DMS114 treated with DMSO at 0.1 percent for 48 hours (cell line): ENCODE data around the gene SORCS2.

Experiments
- DNase-seq: peaks from one replicate; lab custom pipeline; 2025; ENCODE audit not compliant: unreplicated experiment; lab: John Stamatoyannopoulos, UW

Gene SORCS2

DNA sequence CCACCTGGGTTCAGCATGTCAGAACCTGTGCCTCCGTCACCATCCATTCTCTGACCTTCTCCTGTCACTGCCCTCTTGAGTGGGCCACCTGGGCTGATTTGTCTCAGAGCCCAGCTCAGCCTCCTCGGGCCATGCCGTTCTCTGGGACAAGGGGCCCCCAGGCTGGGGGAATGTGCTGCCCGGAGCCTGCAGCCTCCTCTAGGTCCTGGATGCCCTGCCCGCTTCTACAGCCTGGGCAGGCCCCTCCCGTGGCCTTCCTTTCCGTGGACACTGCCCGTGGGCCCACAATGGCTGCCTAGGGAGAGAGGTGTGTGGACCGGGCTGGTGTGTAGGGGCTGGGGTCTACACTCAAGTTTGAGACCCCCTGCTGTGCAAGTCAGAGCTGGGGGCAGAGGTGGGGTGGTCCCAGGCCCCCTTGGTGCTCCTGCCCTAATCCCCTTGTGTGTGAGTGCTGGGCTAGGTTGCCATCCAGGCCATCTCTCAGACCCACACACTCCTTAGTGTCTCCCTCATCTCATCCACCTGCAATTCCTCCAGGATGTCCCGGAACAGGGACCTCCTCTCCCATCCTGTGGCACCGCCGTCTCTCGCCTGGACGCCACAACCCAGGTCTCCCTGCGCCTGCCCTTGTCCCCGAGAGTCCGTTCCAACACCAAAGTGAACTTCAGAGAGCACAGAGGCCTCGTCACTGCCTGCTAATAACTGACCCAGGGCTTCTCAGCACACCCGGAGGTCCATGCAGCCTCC lies 230.0 kb downstream of the SORCS2 start:
- DNase-seq = no peak

GRCh38 chr4:7422898-7423180 lies 230.5 kb downstream of the SORCS2 start:
- no peak for DNase-seq

DNA sequence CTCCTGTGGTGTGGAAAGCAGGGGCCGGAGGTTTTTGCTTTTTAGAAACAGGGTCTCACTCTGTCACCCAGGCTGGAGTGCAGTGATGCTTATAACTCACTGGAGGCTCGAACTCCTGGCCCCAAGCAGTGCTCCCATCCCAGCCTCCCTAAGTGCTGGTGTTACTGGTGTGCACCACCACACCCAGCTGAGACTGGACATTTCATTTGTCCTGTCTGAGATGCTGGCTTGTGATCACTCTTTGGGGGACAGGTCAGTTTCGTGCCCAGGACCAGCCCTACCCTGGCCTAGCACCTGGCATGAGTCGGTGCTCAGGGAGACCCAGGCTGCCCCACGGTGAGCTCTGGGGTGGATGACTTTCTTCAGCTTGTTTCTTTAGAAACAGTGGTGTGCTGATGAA lies 231.1 kb downstream of the SORCS2 start:
- no peak for DNase-seq

GRCh38 chr4:7423801-7424552 lies 231.6 kb downstream of the SORCS2 start:
- no peak for DNase-seq

DNA sequence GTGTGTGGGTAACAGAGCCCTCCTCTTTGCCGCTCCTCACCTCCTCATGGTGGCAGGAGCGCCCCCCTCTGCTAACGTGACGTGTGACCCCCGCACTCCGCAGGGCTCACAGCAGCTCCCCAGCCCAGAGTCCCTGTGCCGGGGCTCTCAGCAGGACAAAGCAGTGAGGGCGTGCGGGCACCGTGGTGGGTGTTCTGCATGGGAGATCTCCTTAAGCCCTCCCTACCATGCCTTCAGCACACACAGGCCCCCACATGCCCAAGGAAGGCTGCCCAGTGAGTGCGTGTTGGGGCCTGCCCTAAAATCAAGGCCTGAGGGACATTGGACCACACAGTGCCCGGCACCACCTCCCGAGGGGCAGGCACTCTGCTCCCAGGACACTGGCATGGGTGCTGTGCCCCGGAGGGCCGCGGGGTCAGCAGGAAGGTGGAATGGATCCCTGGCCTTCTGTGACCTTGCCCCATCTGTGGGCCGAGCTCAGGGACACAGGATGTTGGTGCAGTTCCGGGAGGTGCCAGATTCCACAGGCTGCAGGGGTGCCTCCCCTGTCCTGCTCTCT lies 232.3 kb downstream of the SORCS2 start:
- DNase-seq = no peak

- DNase-seq = no peak
Measured at GRCh38 chr4:7425124-7425523, 232.8 kb downstream of the SORCS2 start.

DNA sequence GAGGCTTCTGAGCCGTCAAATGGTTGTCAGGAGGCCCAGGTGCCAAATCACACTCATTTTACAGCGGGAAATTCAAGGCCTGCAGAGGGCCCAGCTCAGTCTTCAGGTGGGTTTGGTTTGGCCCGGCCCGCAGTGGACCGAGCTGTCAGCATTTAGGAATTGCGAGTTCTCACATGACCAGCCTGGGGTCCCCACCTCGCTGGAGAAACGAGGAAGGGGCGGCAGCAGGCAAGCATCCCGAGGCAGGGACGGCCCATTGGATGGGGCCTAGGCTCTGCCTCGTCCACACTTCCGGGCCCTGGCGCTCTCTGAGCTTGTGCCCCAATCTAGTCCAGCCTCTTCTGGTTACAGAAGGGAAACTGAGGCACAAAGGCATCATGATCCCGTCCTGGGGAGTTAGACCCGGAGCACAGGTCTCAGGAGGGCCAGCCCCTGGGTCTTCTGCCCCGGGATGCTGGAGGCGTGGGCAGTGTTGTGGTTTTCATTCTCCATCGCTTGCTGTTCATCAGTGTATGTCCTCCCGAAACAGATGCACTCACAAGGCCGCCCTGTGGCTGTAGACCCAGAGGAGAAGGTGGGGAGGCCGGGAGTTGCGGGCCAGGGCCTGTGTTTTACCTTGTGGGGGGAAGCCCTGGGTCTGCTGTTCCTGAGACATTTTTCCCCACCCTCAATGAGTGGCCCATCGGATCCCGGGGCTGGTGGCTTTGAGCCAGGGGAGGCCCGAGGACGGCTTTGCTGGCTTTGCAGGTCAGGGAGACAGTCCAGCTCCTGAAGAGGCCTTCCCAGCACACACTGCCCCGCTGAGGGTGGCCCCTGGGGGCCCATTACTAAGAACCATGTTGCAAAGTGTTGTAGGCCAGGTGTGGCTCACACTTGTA lies 233.5 kb downstream of the SORCS2 start:
- no peak for DNase-seq

DNA sequence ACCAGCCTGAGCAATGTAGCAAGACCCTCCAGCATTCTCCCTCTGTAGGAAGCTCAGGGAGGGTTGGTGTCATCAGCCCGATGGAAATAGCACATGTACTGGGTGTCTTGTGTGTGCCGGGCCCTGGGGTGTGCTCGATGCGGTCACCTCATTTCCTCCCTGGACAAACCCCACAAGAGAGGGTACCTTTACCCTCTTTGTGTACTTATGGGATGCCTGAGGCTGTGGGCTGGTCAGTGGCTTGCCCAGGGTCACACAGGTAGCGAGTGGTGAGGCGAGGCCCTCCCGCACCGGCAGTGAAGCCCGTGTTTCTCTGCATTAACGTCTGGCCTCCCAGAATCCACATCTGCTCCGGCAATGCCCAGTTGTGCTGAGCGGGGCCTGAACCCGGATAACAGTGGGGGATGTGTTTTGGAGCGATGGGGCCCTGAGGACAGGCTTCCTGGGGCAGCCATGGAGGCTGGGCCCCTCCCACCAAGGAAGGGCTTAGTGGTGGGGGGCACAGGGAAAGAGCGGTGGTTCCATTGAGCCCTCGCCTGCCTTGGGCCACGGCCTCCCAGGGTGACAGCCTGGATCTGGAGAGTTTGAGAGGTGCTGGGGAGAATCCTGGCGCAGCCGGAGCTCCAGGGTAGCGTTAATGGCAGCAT lies 234.3 kb downstream of the SORCS2 start:
- no peak for DNase-seq

GRCh38 chr4:7427361-7427760 lies 235.0 kb downstream of the SORCS2 start:
- DNase-seq = no peak

DNA sequence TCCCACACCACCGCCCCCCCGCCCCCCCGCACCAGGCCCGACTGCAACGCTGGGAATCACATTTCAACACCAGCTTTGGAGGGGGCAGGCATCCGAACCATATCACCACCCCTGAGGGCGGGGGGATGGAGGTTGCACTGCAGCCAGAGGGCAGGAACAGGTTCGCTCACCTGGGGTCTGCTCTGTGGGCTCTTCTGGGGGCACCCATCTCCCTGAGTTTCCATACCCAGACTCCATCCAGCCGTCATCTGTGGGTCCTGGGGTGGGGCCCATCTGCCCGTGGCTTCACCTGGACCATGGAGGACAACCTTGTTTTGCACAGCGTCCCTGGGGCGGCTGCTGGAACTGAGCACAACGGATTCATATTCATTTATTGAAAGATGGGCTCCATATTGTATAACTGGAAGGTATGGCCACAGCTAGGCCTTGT lies 235.5 kb downstream of the SORCS2 start:
- no peak for DNase-seq

GRCh38 chr4:7428261-7429068 lies 236.1 kb downstream of the SORCS2 start:
- DNase-seq = no peak

DNA sequence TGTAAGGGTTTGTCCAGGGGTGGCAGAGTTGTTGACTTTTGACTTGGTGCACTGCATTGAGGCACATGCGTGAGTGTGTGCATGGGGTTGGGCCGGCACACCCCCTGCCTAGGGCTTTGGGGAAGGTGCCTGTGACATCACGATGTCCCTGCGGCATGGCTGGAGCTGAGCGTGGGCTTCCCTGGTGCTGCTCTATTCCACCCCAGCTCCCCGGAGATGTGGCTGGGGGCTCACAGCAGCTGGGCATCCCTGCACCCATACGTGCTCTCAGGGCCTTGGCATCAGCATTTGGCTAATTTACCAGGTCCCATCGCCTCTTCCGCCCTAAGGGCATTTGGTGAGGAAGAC lies 236.7 kb downstream of the SORCS2 start:
- DNase-seq = no peak

DNA sequence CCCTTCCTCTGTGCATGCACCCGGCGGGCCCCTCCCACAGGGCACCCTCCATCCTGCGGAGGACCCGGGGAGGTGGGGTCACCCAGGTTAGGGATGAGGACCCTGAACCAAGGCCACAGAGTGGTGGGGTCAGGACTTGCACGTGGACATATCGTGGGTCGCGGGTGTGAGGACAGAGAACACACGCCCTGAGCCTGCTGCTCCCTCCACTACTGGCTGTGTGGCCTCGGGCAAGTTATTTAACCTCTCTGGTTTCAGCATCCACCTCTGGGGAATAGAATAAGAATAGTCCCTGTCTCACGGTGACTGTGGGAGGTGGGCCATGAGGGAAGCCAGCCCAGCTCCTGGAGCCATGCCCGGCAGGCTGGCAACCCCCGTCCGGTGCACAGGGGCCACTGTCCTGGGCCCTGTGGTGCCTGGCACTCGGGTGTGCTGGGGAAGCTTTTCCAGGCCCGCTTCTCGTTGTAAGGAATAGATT lies 237.3 kb downstream of the SORCS2 start:
- DNase-seq = no peak

DNA sequence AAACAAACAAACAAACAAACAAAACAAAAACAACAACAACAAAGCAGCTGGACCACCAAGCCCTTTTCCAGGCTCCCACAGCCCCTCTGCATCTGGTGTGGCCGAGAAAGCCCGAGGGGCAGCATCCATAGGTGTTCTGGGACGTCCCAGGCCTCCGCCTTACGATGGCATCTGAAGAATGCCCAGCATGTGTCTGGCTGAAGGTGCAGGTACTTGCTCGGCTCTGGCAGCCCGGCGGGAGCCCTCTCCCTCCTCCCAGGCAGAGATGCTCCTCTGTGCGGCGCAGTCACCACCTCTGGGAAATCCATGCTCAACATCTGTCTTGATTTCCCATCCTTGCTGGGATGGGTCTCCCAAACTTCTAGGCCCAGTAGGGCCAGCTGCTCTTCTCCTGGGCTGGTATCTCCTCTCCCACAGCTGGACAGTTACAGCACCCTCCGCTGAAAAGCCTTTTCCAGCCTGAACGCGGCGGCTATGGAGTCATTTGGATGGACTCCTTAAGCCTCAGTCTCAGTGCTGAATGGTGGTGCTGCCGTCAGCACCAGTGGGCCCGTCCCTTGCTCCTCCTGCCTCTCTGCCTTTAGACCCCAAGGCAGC lies 238.1 kb downstream of the SORCS2 start:
- no peak for DNase-seq

GRCh38 chr4:7430965-7431695 lies 238.8 kb downstream of the SORCS2 start:
- DNase-seq = no peak

DNA sequence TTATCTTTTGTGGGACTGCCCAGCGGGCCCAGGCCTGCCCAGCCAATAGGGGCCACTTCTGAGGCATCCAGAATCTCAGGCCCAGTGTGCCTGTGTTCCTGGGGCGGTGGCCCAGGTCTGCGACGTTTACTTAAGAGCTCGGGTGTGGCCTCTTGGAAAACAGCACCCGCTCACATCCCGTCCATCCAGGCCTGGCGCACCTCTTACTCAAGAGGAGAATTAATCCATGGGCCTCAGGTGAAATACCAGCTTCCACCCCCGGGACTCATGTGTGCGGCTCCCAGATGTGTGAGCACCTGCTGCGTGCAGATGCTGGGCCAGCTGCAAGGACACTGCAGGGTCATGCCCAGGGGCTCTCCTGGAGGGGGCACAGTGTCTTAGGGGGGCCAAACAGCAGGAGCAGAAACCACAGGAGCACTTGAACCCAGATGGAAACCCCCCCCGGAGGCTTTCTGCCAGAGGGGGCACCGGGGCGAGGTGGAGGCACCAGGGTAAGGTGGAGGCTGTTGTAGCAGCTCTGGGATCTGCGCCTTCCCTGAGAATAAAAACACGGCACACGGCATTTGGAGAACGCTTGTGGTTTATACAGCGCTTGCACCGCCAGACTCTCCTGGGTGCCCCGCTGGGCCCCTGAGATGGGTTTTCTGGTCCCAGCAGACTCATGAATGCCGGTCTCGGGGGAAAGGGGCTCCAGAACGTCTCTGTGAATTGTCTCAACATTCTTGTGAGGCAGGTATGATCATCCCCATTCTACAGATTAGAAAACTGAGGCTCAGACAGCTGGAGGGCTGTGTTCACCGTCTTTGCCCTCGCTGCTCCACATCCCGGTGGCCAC lies 239.6 kb downstream of the SORCS2 start:
- DNase-seq = no peak

DNA sequence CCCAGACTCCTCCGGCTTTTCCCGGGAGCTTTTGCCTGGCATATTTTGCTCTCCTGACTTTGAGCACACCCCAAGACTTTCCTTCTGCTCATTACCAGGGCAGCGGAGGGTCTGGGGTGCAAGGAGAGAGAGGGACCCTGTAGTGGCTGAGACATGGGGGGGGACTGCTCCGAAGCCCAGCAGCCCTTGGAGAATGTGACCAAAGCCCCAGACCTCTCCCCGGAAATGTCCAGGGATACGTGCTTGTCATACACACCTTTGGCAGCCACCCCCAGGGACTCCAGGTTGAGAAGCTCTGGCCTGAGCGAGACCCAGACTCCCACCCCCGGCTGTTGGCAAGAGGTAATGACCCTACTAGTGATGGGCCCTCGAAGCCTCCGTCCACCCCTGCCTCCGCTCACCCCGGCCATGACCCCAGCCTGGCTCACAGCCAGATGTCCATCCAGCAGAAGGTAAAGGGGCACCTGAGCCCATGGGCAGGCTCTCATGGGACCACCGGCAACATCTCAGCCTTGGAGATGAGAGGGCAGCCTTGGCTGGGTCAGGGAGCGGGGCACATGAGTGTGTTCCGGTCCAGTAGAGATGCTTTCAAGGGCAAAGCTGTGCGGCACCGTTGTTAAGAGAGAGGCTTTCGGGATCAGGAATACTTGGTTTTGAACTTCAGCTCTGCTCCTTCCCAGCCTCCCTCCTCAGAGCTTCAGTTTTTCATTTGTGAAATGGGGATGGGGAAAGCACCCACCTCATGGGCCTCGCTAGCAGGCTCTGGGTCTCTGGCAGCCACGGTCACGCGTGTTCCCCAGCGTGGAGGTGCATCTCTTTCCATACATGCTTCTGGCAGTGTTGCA lies 240.4 kb downstream of the SORCS2 start:
- no peak for DNase-seq
